Measurements from ENCODE around the gene WDR20. TPM values are rescaled to one million over a fixed set of nuclear protein-coding genes. Genes with fewer than 3 reads are reported as not detected.
"Not testable (repeated sequence)": the region's sequence is repeated elsewhere in the genome, so short reads cannot be mapped to it uniquely, and the experiment has no call there.

WDR20 gene
- total and polyA plus RNA-seq, 2 donors (not counting 3 experiments of a cell fraction or from before 2014, with no cell fraction given), result 12.2 to 22.4 TPM

DNA sequence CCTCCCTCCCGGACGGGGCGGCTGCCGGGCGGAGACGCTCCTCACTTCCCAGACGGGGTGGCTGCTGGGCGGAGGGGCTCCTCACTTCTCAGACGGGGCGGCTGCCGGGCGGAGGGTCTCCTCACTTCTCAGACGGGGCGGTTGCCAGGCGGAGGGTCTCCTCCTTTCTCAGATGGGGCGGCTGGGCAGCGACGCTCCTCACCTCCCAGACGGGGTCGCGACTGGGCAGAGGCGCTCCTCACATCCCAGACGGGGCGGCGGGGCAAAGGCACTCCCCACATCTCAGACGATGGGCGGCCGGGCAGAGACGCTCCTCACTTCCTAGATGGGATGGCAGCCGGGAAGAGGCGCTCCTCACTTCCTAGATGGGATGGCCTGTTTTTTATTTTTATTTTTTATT, 33.0 kb downstream of the WDR20 start:
- DNase-seq (ENCODE audit: low read depth, low spot score); FAIRE-seq; POLR2A ChIA-PET; H3K9ac ChIP-seq (replicated peaks; ENCODE audit: extremely low read depth, insufficient read depth, low read length); intact Hi-C loops (cut with micrococcal nuclease); H3K27ac ChIP-seq (ENCODE audit: insufficient read depth, low read depth, low read length); BruUV-seq (replicated peaks); H4K20me1 ChIP-seq (replicated peaks; ENCODE audit: control insufficient read depth, extremely low read depth, insufficient read depth, low read length); H3K4me2 ChIP-seq (ENCODE audit: insufficient read depth, low read length); H3K9me1 ChIP-seq (replicated peaks; ENCODE audit: control insufficient read depth, extremely low read depth, insufficient read depth, low read length); CTCF ChIA-PET; dilution Hi-C loops (cut with MboI; ENCODE audit: extremely low pct_ligation_motif_present, low sequenced_read_pairs); H3K36me3 ChIP-seq (ENCODE audit: control insufficient read depth in 2 of 2, extremely low read depth in 1 of 2, insufficient read depth in 2 of 2, low read length in 2 of 2); H2AFZ ChIP-seq (ENCODE audit: low read depth, low read length); H3K4me1 ChIP-seq (ENCODE audit: control insufficient read depth, extremely low read depth, insufficient read depth, low read length); H3K27me3 ChIP-seq (ENCODE audit: control insufficient read depth in 2 of 2, insufficient read depth in 2 of 2, low read length in 2 of 2); H3K4me3 ChIP-seq (replicated peaks in 1 of 3; ENCODE audit: insufficient read depth in 1 of 3, low read depth in 1 of 3, low read length in 3 of 3); H3K9me3 ChIP-seq (replicated peaks; ENCODE audit: control insufficient read depth, insufficient read depth, low read length): not testable (repeated sequence)
- peaks cover 39% of the 10 kb centered on the region for H3K79me2 ChIP-seq (ENCODE audit: control insufficient read depth, insufficient read depth, low read length)

DNA sequence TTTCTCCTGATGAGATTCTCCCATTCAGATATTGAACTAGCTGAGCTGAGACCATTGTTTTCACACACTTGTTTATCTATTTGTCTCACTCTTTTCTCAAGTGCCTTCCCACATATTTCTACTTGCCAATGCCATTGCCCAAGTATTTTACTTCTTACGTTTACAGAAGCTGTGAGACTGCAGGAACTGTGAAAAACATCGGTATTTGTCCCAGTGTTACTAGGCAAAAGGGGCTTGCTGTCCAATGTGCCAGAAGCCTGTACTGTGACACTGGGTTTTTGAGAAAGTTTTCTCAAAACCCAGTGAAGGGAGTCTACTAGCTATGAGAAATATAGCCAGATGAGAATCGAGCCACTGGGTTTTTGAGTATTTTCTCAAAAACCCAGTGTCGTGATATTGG, 37.5 kb downstream of the WDR20 start:
- Histone ChIP-seq H3K9ac (replicated peaks; ENCODE audit: extremely low read depth, insufficient read depth, low read length) (no peak overlapping the region), H3K4me1 (ENCODE audit: control insufficient read depth, extremely low read depth, insufficient read depth, low read length) (no peaks in the 10 kb centered on the region), H3K36me3 (ENCODE audit: control insufficient read depth in 2 of 2, extremely low read depth in 1 of 2, insufficient read depth in 2 of 2, low read length in 2 of 2) (no peaks in the 10 kb centered on the region), H3K4me3 (replicated peaks in 1 of 3; ENCODE audit: insufficient read depth in 1 of 3, low read depth in 1 of 3, low read length in 3 of 3) (no peak overlapping the region), H3K9me3 (replicated peaks; ENCODE audit: control insufficient read depth, insufficient read depth, low read length) (no peaks in the 10 kb centered on the region), H3K4me2 (ENCODE audit: insufficient read depth, low read length) (no peak overlapping the region), H3K79me2 (ENCODE audit: control insufficient read depth, insufficient read depth, low read length) (peaks cover 32% of the 10 kb centered on the region), H3K27ac (ENCODE audit: insufficient read depth, low read depth, low read length) (no peak overlapping the region), H2AFZ (ENCODE audit: low read depth, low read length) (no peak overlapping the region), H3K27me3 (ENCODE audit: control insufficient read depth in 2 of 2, insufficient read depth in 2 of 2, low read length in 2 of 2) (no peaks in the 10 kb centered on the region), H4K20me1 (replicated peaks; ENCODE audit: control insufficient read depth, extremely low read depth, insufficient read depth, low read length) (no peaks in the 10 kb centered on the region), H3K9me1 (replicated peaks; ENCODE audit: control insufficient read depth, extremely low read depth, insufficient read depth, low read length) (no peaks in the 10 kb centered on the region)
- FAIRE-seq (no peak), DNase-seq (ENCODE audit: low read depth, low spot score) (no peak)
- ChIA-PET CTCF (interaction anchor here (1.1 kb wide), 1 partner anchor 12 kb away, joined by 4 read pairs; no protein-coding TSS in a partner anchor), POLR2A (no interaction called here)
- no TSS peak for BruUV-seq (replicated peaks)
- dilution Hi-C loops (cut with MboI; ENCODE audit: extremely low pct_ligation_motif_present, low sequenced_read_pairs), result no loop called here
- intact Hi-C loops (cut with micrococcal nuclease), result no loop called here
- no peak for TF ChIP-seq POLR2AphosphoS5 (IDR thresholded peaks at IDR 0.05; ENCODE audit: insufficient read depth, low read depth, low read length)
- TF ChIP-seq, protein P1, sequence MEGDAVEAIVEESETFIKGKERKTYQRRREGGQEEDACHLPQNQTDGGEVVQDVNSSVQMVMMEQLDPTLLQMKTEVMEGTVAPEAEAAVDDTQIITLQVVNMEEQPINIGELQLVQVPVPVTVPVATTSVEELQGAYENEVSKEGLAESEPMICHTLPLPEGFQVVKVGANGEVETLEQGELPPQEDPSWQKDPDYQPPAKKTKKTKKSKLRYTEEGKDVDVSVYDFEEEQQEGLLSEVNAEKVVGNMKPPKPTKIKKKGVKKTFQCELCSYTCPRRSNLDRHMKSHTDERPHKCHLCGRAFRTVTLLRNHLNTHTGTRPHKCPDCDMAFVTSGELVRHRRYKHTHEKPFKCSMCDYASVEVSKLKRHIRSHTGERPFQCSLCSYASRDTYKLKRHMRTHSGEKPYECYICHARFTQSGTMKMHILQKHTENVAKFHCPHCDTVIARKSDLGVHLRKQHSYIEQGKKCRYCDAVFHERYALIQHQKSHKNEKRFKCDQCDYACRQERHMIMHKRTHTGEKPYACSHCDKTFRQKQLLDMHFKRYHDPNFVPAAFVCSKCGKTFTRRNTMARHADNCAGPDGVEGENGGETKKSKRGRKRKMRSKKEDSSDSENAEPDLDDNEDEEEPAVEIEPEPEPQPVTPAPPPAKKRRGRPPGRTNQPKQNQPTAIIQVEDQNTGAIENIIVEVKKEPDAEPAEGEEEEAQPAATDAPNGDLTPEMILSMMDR (IDR thresholded peaks at IDR 0.05; ENCODE audit: extremely low read depth in 1 of 2, insufficient read depth in 1 of 2, low read depth in 1 of 2, low read length in 2 of 2), result no peak
- TF ChIP-seq FOS (IDR thresholded peaks at IDR 0.05; ENCODE audit: borderline replicate concordance, insufficient read depth, low read length), result no peak
- no peak for TF ChIP-seq MYC (IDR thresholded peaks at IDR 0.05; ENCODE audit: low read depth, low read length)
- no peak for TF ChIP-seq JUN (IDR thresholded peaks at IDR 0.05; ENCODE audit: borderline replicate concordance, insufficient read depth, insufficient read length, low read depth)
- TF ChIP-seq, protein P2, sequence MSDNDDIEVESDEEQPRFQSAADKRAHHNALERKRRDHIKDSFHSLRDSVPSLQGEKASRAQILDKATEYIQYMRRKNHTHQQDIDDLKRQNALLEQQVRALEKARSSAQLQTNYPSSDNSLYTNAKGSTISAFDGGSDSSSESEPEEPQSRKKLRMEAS (IDR thresholded peaks at IDR 0.05; ENCODE audit: insufficient read depth, insufficient read length), result no peak
- no peak for TF ChIP-seq POLR2A (IDR thresholded peaks at IDR 0.05; ENCODE audit: low read depth, low read length)
- TF ChIP-seq GATA2 (IDR thresholded peaks at IDR 0.05; ENCODE audit: insufficient read depth, insufficient read length, low read depth, low read length), result no peak
- no peak for TF ChIP-seq EZH2 (IDR thresholded peaks at IDR 0.05; ENCODE audit: borderline replicate concordance, low read depth, low read length, severe bottlenecking)
